Measurements from ENCODE around the gene TFDP2. TPM values are rescaled to one million over a fixed set of nuclear protein-coding genes. Genes with fewer than 3 reads are reported as not detected.

The TFDP2 gene, protein sequence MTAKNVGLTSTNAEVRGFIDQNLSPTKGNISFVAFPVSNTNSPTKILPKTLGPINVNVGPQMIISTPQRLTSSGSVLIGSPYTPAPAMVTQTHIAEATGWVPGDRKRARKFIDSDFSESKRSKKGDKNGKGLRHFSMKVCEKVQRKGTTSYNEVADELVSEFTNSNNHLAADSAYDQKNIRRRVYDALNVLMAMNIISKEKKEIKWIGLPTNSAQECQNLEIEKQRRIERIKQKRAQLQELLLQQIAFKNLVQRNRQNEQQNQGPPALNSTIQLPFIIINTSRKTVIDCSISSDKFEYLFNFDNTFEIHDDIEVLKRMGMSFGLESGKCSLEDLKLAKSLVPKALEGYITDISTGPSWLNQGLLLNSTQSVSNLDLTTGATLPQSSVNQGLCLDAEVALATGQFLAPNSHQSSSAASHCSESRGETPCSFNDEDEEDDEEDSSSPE
- total RNA-seq (2022) = 38.4 and 43.2 TPM in 2 replicates
- percentile 64 among the genes with signal in this experiment for Bru-seq, nascent RNA
- BruChase-seq, experiment 1, labeled RNA remaining after a 6-hour chase = percentile 59 among the genes with signal in this experiment
- BruChase-seq, experiment 2, labeled RNA remaining after a 2-hour chase = percentile 53 among the genes with signal in this experiment
- long read RNA-seq, full-length matches to known transcripts = 36 of 98 reads
- long read RNA-seq, partial matches to known transcripts = 4 of 98 reads
- long read RNA-seq, other reads (novel, unspliced or antisense) = 58 of 98 reads

GRCh38 chr3:142148792-142149672, at the start of gene TFDP2:
TSS of gene TFDP2 (minus strand) at chr3:142149544. CDS start at chr3:142101749, 47,795 bp downstream.
- peak within 1 kb of the TSS; percentile 80 for H3K4me3 Mint-ChIP-seq (ENCODE audit: unreplicated experiment)
- H3K4me1 Mint-ChIP-seq (ENCODE audit: insufficient read depth, unreplicated experiment) = peaks cover 30% of the 10 kb centered on the region
- H3K36me3 Mint-ChIP-seq (ENCODE audit: insufficient read depth, unreplicated experiment) = peaks cover 13% of the 10 kb centered on the region
- no peaks in the 10 kb centered on the region for H3K9me3 Mint-ChIP-seq (ENCODE audit: unreplicated experiment)
- no TSS peak for BruUV-seq (replicated peaks)
- POLR2A ChIA-PET = interaction anchor here (0.6 to 3.2 kb wide), 19 partner anchors 9 to 573 kb away, joined by 3 to 14 read pairs (median 4); no protein-coding TSS in a partner anchor
- no peak for TF ChIP-seq CTCF (IDR thresholded peaks at IDR 0.05; ENCODE audit: unreplicated experiment)
- CTCF ChIA-PET = interaction anchor here (1.6 to 2.0 kb wide), 2 partner anchors 21 to 131 kb away, joined by 4 to 6 read pairs; no protein-coding TSS in a partner anchor
- peak within 1 kb of the TSS; percentile 96 for H3K27ac Mint-ChIP-seq (ENCODE audit: low read depth, unreplicated experiment)
- peak; percentile 90 for DNase-seq (ENCODE audit: unreplicated experiment)
- intact Hi-C loops (cut with micrococcal nuclease) = no loop called here
- H3K27me3 Mint-ChIP-seq (ENCODE audit: insufficient read depth, unreplicated experiment) = no peaks in the 10 kb centered on the region

DNA sequence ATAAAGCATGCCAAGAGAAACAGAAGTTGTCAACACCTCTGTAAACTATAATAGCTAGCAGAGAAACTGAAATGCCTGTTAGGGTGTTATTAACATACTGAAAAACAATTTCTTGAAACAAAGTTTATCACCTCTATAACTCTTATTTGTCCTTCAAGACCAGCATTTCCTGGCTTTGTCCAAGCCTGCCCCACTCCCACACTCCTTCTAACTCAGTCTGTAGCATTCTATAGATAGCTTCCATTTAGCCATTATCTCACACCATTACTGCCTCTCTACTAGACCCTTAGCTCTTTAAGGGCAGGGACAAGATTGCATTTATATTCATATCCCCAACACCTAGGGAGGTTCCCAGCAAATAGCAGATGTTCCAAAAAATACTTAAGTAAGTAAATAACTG, 39.5 kb upstream of the TFDP2 start:
- Mint-ChIP-seq H3K27ac (ENCODE audit: low read depth, unreplicated experiment) (no peak overlapping the region), H3K9me3 (ENCODE audit: unreplicated experiment) (no peaks in the 10 kb centered on the region), H3K4me3 (ENCODE audit: unreplicated experiment) (no peak overlapping the region), H3K36me3 (ENCODE audit: insufficient read depth, unreplicated experiment) (peaks cover 85% of the 10 kb centered on the region), H3K27me3 (ENCODE audit: insufficient read depth, unreplicated experiment) (no peaks in the 10 kb centered on the region), H3K4me1 (ENCODE audit: insufficient read depth, unreplicated experiment) (no peaks in the 10 kb centered on the region)
- TF ChIP-seq CTCF (IDR thresholded peaks at IDR 0.05; ENCODE audit: unreplicated experiment) = no peak
- DNase-seq (ENCODE audit: unreplicated experiment) = no peak
- ChIA-PET CTCF (interaction anchor here (1.3 kb wide), 1 partner anchor 8 kb away, joined by 3 read pairs; no protein-coding TSS in a partner anchor), POLR2A (interaction anchor here (1.3 kb wide), 1 partner anchor 21 kb away, joined by 4 read pairs; no protein-coding TSS in a partner anchor)
- no TSS peak for BruUV-seq (replicated peaks)
- intact Hi-C loops (cut with micrococcal nuclease) = no loop called here

- peak; percentile 35 for TF ChIP-seq CTCF (IDR thresholded peaks at IDR 0.05; ENCODE audit: unreplicated experiment)
- intact Hi-C loops (cut with micrococcal nuclease) = loop anchor here (1.0 kb wide), 2 partner anchors 95 to 99 kb away; no protein-coding TSS in a partner anchor
- DNase-seq (ENCODE audit: unreplicated experiment) = peak; percentile 48
- no TSS peak for BruUV-seq (replicated peaks)
- Mint-ChIP-seq H3K36me3 (ENCODE audit: insufficient read depth, unreplicated experiment) (peaks cover 94% of the 10 kb centered on the region), H3K27me3 (ENCODE audit: insufficient read depth, unreplicated experiment) (no peaks in the 10 kb centered on the region), H3K9me3 (ENCODE audit: unreplicated experiment) (no peaks in the 10 kb centered on the region), H3K27ac (ENCODE audit: low read depth, unreplicated experiment) (no peak overlapping the region), H3K4me3 (ENCODE audit: unreplicated experiment) (no peak overlapping the region), H3K4me1 (ENCODE audit: insufficient read depth, unreplicated experiment) (no peaks in the 10 kb centered on the region)
- CTCF ChIA-PET = interaction anchor here (0.6 to 5.8 kb wide), 19 partner anchors 8 to 307 kb away, joined by 3 to 70 read pairs (median 3); no protein-coding TSS in a partner anchor
- POLR2A ChIA-PET = no interaction called here
Observed at GRCh38 chr3:142180761-142181362, 31.5 kb upstream of the TFDP2 start.
